ENCODE data around the gene MYO3B.

DNA sequence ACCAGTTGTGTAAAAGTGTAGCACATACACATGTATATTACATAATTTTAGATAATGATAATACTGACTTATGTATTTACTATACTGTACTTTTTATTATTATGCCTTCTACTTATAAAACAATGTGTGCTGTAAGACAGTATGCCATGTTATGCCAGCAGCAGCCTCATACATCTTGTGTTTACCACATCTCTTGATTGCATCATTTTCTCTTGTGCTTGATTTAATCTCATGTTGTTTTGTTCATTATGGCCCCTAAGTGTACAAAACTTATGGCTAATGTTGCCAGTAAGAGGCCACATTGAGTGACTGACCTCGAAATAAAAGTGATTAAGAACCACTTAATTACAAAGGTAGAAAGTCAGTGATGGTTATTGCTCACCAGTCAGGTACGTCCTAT, 409.2 kb downstream of the MYO3B start:
- TF ChIP-seq, protein P1, sequence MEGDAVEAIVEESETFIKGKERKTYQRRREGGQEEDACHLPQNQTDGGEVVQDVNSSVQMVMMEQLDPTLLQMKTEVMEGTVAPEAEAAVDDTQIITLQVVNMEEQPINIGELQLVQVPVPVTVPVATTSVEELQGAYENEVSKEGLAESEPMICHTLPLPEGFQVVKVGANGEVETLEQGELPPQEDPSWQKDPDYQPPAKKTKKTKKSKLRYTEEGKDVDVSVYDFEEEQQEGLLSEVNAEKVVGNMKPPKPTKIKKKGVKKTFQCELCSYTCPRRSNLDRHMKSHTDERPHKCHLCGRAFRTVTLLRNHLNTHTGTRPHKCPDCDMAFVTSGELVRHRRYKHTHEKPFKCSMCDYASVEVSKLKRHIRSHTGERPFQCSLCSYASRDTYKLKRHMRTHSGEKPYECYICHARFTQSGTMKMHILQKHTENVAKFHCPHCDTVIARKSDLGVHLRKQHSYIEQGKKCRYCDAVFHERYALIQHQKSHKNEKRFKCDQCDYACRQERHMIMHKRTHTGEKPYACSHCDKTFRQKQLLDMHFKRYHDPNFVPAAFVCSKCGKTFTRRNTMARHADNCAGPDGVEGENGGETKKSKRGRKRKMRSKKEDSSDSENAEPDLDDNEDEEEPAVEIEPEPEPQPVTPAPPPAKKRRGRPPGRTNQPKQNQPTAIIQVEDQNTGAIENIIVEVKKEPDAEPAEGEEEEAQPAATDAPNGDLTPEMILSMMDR (IDR thresholded peaks at IDR 0.05), result no peak
- TF ChIP-seq POLR2A (IDR thresholded peaks at IDR 0.05), result no peak
